GM19025 (cell line): ENCODE measurements around the gene ARID1B.
A peak's percentile ranks its signal among the peaks of the same experiment; 100 is the strongest.
"Not testable (repeated sequence)": the region's sequence is repeated elsewhere in the genome, so short reads cannot be mapped to it uniquely, and the experiment has no call there.

Source experiments
- ATAC-seq: cut with Tn5 transposase; IDR thresholded peaks from one replicate; pipeline ENCODE4 v1.9.1; 2021; ENCODE audit warnings: mild to moderate bottlenecking, low read depth, moderate library complexity; ENCODE audit not compliant: unreplicated experiment

ARID1B gene

DNA sequence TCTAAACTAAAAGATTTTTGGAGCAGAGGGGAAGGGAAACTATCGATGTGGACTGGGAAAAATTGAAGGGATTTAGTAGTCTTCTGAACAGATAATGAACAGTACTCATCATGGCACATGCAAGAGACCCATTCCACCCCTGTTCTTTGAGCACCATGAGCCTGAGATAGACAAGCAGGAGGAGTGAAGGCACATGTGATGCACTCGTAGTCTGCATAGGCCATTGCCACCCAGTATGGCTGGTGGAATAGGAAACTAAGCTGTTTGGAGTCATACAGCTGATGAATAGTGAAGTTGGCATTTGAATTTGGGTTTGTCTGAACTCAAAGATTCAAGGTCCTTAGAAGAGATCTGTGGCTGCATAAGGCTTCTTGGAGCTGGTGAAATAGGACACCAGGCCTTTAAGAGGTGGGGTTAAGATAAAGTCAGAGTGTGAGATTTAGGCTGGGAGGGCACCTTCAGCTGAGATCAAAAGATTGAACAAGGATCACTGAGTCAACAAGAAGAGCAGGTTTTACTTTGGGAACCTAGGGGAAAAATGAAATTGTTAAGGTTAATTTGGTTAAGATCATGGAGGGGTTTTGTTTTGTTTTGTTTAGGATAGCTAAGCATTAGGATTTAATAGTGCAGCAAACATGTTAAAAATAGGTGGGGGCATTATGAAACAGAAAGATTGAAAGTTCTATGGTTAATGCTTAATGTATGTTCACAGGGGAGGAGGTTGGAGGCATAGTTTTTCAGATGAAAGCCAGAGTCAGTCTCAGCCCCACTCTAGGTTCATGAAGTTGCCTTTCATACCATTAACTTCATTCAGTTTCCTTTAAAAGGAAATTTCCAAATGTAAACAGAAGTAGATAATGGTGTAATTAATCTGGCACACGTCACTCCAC, 148.8 kb downstream of the ARID1B start:
- peak; percentile 88 for ATAC-seq

DNA sequence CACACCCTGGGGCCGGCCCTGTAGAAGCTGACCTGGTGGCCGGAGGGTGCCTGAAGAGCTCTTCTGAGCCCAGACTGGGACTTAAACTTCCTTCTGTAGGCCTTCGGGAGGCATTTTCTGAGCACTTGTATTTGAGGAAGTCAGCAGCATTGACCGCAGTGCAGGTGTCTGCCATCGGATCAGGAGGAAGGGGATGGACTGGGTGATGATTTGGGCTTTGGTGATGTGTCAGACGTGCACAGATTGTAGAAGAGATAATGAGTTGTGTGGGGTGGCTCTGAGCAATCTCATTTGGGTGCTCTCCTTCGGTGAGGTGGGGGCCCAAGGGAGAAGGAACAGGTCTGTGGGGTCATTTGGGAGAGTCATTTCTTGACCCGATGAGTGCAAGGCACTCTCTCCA, 150.9 kb downstream of the ARID1B start:
- ATAC-seq: no peak

DNA sequence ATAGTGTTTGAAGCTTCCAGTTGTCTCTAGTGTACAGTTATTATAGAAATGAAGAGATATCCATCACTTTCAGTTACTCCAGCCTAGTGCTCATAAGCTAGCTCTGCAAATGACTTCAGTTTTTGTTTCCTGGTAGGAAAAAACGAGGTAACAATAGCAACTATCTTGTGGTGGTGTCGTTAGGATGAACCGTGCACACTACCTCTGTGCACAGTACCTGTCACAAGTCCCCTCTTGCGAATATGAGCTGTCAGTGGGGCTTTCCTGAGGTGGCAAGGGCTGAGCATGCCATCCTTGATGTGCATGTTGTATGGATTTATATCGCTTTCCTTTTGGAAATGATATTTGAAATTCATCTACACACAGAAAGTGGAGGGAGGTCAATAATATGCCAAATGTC, 151.8 kb downstream of the ARID1B start:
- no peak for ATAC-seq

DNA sequence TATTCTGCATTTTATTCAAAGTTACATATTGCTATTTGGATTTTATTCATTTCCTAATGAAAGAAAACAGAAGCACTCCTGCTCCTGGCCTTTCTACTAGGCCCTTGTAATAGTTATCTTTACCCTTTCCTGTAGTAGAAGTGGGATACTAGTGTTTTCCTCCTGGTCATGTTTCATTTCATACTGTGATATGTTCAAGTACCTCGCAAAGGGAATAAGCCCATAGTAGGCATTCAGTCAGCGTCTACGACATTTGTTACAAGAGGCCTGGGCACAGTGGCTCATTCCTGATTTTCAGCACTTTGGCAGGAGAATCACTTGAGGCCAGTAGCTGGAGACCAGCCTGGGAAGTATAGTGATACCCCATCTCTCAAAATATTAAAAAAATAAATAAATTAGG, 154.1 kb downstream of the ARID1B start:
- no peak for ATAC-seq

DNA sequence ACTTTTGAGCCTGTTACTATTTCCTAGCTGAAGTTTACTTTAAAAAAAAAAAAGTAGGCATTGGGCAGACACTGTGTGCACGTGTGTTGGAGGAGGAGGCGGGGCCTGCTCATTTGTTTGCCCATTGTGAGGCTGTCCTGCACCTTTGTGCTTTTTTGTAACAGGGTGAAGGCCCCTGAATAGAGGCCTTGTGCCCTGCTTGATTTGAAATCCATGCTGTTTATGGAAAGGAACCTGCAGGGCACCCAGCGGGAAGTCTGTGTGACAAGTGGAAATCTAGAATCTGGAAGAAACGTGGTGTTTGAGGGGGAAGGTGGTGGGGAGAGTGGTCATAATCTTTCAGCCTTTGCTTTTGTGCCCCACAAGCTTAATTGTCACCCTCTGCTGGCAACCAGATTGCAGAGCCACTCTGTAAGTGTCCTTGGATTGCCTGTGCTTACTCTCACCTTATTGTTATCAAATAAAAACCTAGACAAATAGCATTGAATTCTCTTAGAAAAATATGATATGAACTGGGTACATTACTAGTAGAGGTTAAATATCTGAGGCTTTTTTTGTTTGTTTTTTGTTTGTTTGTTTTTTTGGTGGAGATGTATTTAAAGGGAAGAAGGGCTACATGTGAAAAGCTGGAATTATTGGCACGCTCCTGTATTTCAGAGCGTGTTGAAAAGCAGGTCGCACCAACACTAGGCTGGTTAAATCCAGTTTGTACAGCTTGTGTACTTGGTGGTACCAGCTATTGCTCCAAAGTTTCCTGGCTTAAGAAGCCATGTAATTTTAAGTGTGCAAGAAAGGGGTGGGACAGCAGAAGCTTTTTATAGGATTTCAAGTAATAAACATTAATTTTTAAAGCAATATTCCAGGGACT, 156.3 kb downstream of the ARID1B start:
- ATAC-seq: no peak

DNA sequence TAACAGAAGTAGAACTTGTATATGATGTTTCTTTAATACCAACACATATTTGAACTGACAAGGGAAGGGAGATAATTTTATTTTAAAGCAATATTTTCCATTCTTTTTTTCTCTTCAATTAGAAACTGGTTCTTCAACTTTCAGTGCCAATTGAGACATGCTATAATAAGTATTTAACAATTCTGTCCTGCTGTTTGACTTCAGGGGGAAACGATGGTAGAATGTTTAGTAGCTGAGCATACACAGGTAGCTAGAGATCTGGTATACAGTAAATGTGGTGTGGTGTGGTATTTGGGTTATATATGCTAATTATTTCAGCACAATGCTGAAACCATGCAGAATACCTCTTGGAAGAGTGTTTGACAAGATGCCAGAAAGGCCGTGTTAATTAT, 156.9 kb downstream of the ARID1B start:
- no peak for ATAC-seq

DNA sequence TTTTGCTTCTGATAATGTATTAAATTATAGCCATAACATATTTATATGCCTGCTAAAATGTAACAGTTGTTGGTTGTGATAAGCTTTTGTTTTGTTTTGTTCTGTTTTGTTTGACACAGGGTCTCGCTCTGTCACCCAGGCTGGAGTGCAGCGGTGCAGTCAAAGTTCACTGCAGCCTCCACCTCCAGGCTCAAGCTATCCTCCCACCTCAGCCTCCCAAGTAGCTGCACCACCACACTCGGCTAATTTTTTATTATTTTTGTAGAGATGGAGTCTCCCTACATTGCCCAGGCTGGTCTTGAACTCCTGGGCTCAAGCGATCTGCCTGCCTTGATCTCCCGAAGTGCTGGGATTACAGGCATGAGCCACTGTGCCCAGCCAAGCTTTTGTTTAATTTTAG, 157.8 kb downstream of the ARID1B start:
- ATAC-seq: no peak

DNA sequence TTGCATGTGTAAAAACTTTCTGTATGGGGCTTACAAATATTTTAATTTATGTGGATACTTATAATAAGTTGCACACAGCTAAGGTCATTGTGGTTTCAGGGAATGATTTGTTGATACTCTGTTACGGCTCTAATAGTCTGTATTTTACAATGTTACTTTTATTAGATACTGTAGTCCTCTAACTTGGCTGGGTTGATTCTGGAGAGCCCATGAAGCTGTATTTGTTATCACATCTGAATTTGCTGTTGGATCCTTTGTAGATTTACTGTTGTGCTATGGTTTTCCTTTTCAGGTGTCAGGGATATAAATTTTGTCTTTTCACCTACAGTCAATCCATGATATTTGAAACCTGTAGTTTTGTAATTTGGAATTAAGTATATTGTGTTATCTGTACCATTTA, 161.0 kb downstream of the ARID1B start:
- no peak for ATAC-seq

DNA sequence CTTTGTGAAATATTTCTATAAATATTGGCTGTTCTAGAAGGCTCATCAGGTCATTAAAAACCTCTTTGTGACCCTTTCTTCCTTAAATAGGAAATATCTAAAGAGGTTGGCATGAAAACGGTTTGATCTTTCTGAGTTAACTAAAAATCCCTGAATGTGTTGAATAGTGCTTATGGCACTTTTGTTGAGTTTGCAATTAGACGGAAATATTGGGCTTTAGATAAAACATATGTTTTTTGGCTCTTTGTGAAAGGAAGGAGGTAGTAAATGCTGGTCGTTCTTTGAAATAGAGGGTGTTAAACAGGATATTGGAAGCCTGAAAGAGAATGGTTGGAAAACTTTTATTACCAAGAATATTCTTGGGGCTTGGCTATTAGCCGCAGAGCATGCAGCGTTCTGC, 163.0 kb downstream of the ARID1B start:
- ATAC-seq: no peak

DNA sequence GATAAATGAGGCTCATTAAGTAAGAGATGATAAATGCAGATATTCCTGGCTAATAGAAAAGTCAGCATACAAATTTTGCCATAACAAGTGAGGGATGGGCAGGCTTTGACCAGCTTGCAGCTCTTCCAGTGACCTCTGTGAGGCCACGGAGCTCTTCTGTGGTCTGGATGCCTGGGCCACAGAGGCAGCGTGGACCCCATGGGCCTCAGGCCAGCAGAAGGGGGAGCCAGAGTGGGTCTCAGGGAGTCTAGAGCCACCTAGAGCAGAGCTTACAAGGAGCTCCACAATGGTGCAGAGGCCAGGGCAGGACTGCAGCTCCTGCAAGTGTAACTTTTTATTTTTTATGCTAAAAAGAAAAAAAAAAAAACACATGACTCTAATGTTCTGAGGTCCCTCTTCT, 165.1 kb downstream of the ARID1B start:
- no peak for ATAC-seq

DNA sequence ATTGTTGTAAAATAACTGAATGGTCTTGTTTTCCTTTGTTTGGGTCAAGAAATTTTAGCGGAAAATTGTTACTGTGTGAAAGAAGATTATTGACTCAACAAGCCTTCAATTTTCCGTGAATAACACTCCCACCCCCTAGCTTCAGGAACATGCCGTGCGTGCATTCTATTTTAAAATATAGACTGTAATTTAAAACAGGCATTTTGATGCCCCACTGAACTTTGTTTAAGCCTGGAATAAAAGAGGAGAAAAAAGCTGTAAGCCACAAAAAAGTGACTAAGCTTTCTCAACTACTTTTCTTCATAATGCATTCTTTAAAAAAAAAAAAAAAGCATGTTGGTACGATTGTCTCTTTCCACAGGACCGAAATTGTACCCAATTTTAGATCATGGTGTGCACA, 166.0 kb downstream of the ARID1B start:
- no peak for ATAC-seq

DNA sequence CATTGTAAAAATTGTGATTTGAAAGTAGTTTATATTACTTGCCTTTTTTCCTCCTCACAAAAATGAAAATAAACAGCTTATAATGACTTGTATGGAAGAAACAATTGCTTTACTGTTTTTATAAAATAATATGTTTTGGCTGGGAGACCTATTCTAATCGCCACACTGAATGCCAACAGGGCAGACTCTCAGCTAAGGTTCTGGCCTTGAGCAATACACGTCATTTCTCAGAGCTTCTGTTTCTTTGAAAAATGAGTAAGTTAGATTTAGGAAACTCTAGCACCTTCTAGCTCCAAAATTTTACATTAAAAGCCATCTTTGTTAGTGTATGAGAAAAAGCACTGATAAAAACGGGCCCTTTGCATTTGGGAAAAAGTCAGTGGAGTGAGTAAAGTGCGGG, 166.6 kb downstream of the ARID1B start:
- no peak for ATAC-seq

DNA sequence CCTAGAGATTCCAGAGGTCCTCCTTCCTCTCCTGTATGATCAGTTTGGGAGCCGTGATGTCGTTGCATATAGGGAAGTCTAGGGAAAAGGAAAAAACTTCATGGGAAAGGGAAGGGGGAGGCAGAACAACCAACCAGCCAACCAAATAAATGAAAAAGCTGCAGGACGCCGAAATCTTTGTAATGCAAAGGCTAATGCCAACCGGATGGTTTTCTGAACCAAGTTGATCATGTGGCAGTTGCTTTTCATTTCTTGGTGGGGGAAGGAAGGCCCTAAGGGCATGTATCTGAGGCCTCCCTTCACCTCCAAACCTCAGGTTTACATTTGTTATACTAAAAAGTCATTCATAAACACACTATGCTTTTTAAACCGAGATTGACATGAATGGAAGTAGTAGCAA, 167.2 kb downstream of the ARID1B start:
- no peak for ATAC-seq

DNA sequence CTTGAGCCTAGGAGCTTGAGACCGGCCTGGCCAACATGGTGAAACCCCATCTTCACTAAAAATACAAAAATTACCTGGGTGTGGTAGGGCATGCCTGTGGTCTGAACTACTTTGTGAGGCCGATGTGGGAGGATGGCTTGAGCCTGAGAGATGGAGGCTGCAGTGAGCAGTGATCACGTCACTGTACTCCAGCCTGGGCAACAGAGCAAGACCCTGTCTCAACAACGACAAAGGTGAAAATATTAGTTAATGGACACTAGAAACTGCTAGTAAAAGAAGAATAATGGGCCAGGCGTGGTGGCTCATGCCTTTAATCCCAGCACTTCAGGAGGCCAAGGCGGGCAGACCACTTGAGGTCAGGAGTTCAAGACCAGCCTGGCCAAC, 168.6 kb downstream of the ARID1B start:
- not testable (repeated sequence) for ATAC-seq

DNA sequence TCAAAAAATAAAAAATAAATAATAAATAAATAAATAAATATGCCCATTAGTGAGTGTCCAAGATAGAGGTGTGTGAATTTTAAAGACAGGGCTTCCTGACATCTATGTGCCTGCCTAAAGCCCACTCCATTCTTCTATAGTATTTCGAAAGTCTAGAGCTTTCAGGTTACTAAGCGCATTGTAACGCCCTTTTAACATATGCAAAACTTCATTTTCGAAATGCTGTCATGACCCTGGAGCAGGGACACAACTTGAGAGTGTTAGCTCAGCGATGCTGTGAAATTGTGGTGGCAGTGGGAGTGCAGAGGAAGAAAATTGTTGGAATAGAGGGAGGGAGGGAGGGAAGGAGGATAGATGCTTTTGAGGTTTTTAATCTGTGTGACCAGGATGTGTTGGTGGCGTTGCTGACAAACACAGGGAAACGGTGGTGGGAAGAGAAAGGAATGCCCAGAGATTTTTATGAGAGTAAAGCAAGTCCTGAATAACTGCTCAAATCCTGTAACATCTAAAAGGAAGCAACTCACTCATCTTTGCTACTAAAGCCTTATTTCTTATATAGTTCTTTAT, 169.3 kb downstream of the ARID1B start:
- no peak for ATAC-seq

DNA sequence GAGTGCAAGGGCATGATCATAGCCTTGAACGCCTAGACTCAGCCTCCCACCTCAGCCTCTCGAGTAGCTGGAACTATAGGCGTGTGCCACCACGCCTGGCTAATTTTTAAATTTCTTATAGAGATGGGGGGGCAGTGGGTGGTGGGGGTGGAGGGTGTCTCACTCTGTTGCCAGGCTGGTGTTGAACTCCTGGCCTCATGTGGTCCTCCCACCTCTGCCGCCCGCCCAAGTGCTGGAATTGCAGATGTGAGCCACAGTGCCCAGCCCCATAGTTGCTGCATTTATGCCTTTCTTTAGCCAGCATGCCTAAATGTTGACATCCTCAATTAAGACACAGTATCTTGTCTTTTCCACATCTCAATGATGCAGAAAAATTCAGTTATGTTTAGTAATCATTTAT, 171.1 kb downstream of the ARID1B start:
- ATAC-seq: no peak

DNA sequence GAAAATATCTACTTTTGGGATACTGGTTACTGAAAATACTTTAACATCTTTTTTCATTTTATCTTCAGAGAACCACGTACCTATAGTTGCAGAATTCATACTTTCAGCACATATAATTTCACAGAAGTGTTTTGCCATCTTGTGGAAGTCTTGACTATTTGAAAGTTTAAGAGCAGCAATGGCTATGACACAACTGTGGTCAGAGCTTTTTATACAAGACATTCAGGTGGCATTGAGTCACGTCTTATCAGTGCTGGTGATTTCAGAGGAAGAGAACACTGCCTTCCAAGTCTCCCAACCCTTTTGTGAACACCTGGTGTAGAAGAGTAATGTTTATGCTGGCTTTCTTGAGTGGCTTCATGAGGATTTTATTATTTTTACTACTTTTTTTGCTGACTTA, 171.6 kb downstream of the ARID1B start:
- ATAC-seq: no peak

DNA sequence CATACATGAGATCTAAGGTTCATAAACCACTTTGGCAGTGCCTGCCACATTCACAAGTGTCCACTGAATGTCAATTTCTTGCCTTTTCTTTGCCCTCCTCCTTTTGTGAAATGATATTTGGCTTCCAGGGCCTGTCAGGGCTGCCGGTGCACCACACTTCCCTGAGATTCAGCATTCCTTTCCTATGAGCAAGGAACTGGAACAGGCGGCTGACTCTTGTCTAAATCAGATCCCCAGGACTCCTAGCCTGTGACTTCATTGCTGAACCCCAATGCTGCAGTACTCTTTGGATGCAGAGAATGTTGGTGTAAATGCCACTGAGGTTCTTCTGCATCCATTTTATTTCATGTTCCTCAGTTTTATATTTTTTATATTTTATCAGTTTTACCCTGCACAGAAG, 172.2 kb downstream of the ARID1B start:
- no peak for ATAC-seq

DNA sequence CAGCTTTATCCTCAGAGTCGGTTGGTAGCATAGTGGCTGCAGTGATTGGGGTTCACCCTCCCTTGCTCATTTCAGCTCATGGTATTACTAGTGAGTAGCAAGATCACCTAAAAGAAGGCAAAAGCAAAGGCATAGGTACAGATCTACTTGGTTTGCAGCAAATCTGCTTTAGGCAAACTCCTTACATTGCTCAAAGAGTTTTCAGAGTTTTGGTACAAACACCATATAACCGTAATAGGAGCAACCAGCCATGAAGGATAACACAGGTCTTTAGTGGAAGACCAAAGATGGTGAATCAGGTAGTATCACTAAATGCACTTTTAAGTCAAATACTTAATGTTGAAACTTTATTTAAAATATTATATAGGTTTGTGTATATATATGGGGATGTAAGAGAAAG, 172.9 kb downstream of the ARID1B start:
- no peak for ATAC-seq

DNA sequence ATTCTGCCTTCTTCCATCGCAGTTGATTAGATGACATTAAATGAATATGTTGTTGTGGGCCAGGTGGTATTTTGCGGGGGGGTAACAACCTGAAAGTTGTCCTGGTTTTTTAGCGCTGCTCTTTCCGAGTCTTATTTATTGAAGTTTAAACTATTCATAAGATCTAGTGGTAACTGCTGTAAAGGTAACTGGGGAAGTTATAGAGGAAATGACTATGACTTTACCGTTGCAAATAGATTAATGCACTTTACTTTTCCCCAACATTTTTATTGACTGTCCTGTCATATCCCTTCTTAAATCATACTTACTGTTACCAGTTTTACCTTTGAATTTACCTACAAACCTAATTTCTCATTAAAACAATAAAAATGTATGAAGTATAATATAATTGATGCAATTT, 173.4 kb downstream of the ARID1B start:
- ATAC-seq: no peak

DNA sequence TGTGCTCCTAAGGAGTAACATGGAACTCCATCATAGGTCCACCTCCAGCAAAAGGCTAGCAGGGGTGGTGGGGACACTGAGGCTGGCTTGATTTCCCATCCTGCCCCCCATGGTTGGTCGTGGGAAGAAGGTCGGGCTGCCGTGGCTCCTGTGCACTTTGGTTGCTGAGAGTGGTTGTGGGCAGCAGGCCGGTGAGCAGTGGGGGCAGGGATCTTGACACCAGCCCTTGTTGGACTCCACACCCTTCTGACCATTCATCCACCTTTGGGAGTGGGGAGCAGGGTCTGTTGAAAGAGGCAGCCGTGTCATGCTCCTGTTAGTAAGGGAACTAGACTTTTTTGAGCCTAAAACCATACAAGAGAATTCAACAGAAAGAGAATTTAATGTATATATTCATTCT, 175.2 kb downstream of the ARID1B start:
- no peak for ATAC-seq

DNA sequence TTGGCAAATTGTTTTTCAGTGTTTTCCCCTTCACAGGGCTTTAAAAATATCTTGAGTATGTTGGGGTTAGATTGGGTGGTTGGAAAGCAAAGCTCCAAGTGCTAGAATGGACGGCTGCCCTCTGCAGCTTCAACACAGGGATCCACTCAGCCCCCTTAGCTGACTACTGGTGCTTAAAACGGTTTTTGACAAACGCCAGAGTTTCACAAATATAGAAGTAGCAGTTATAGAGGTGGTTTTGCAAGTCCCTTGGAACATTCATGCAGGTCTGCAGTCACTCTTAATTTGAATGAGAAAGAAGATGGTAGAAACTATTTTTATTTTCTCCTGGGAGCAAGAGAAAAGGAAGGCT, 175.9 kb downstream of the ARID1B start:
- no peak for ATAC-seq
